NCI-H2029 (cell line): ENCODE results near the gene CEMP1.

ENCODE experiments used
- DNase-seq: peaks from one replicate; lab custom pipeline; 2025; lab: John Stamatoyannopoulos, UW

CEMP1 gene

GRCh38 chr16:2483939-2484897 is 47.0 kb downstream of the CEMP1 start:
- no peak for DNase-seq

GRCh38 chr16:2482708-2483534 is 48.3 kb downstream of the CEMP1 start:
- DNase-seq = peak; percentile 69

DNA sequence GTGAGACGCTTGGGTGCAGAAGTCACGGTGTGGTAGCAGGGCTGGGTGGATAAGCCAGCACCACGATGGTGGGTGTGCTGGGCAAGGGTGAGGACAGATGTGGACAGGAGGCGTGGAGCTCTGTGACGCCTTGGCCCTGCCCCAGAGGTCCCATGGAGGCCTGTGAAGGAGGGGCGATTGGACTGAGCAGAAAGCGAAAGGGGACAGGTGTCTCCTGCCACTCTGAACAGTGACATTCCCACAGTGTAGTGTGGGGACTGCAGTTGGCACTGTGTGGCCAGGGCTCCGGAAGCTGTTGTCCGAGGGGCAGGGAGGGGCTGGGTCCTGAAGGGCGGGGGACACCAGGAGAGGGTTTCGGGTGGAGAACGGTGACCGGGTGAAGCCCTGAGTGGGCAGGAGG is 49.0 kb downstream of the CEMP1 start:
- no peak for DNase-seq

DNA sequence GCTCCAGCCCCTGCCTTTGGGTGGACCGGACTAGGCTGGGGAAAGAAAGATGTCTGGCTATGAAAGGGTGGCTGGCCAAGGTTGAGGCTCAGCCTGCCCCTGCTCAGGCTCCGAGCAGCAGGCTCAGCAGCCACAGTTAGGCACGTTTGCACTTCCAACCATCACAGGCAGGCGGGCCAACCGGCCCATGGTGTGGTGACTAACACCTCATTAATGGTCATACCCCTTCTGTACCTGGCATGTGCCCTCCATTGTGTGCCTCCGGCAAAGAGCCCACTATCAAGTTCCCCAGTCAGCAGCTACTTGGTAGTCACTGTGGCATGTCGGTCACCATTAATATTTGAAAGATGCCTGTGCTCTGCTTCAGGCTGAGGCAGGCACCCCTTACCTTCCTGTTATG is 49.5 kb downstream of the CEMP1 start:
- no peak for DNase-seq

DNA sequence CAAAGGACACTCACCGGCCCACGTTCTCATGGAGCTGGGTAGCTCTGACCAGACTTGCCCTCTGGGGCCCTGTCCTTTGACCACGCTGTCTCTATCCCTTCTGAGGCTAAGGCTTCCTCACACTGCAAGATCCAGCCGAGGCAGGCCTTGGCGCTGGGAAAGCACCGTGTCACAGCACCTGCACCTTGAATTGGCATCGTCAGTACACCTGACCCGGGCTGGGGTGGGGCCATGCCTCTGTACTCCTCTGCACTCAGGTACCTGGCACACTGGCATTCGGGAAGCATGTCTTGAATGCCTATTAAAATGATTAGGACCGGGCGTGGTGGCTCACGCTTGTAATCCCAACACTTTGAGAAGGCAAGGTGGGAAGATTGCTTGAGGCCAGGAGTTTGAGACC is 50.3 kb downstream of the CEMP1 start:
- peak; percentile 19 for DNase-seq
